Measurements from ENCODE around the gene ACKR1.

Gene ACKR1, protein sequence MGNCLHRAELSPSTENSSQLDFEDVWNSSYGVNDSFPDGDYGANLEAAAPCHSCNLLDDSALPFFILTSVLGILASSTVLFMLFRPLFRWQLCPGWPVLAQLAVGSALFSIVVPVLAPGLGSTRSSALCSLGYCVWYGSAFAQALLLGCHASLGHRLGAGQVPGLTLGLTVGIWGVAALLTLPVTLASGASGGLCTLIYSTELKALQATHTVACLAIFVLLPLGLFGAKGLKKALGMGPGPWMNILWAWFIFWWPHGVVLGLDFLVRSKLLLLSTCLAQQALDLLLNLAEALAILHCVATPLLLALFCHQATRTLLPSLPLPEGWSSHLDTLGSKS

DNA sequence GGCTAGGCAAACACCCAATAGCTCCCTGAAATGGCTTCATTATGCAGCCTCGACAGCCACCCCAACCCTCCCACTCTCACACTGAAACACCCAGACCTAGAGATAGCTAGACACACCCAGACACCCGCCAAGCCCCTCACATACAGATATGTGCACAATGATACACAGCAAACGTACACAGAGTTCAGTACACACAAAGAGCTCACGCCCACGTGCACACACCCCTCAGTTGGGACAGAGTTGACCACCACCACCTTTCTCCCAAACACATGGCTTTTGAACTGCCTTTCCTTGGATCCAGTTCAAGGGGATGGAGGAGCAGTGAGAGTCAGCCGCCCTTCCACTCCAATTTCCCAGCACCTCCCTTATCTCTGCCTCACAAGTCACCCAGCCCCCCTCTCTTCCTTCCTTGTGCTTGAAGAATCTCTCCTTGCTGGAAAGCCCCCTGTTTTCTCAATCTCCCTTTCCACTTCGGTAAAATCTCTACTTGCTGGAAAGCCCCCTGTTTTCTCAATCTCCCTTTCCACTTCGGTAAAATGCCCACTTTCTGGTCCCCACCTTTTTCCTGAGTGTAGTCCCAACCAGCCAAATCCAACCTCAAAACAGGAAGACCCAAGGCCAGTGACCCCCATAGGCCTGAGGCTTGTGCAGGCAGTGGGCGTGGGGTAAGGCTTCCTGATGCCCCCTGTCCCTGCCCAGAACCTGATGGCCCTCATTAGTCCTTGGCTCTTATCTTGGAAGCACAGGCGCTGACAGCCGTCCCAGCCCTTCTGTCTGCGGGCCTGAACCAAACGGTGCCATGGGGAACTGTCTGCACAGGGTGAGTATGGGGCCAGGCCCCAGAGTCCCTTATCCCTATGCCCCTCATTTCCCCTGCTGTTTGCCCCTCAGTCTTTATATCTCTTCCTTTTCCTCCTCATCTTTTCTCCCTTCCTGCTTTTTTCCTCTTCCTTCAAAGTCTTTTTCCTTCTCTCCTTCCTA lies at the start of gene ACKR1:
ACKR1 (plus strand) TSS at position 715 of the 981 bp plus-strand sequence; CDS start at position 800, 85 bp downstream.
- peak; percentile 27 for DNase-seq

DNA sequence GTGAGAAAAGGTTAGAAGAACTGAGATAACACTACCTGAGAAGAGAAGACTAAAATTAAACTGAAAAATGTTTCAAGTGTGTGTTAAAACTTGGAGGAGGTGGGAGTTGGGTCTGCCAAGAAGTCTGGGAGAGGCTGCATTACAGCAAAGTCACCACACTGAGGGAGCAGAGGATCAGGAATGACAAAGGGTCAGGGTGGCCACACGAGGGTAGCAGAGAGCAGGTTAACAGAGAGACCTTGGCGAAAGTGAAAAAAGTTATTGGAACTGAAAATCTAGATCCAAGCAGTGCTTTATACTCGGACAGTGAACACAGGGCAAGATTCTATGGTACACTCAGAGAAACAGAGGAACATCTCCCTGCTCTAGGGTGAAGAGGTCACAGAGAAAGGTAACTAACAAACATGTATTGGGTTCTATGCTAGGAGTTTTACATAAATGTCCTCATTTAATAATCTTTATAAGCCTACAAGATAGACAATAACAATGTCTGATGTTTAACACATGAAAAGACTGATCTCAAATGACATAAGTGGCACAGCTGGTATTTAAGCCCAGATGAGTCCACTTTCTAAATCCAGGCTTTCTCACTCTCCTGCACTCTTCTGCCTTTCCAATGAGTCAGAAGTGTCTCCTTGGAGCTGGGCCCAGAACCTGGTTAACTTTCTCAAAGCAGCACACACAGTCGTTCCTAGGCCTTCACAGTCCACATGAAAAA lies 43.5 kb upstream of the ACKR1 start:
- peak; percentile 79 for DNase-seq

DNA sequence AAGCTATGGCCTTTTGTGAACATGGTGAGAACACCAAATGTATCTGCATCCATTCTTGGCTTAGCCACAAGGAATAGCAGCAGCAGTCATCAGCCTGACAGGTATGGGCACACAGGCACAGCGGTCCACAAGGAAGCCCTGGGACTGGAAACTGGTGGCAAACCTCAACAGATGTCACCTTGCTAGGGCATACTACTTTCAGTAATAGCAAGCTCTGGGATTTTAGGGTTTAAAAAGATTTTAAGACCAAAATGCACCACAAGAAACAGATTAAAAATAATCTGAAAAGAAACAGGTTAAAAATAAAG lies 43.0 kb upstream of the ACKR1 start:
- DNase-seq = no peak

DNA sequence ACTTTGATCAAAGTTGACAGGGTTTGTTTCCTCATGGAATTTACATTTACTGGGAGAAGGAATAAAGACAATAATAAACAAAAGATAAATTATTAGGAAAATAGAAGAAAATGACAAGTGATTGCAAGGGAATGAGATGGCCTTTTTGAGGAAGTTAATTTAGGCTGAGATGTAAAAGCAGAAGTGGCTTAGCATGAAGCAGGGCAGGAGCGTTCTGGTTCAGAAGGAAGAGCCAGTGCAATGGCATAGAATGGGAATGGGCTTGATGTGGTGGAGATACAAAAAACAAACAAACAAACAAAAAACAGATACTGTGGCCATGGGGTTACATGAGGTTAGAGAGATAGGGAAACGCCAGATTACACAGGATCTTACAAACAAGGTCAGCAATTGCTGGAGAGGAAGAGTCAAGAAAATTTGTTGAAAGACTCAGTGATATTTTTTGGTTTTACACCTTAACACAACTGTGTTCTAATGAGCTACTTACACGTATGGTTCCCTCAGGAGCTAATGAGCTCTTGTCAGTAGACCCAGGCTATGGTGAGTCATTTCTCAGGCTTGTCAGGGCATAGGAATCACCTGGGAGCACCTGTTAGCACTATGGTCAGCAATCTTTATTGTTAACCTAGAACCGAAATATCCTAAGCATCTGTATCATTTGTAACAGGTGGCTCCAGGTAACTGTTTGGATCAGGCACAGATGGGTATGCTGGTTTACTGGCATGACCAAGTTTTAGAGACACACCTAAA lies 42.0 kb upstream of the ACKR1 start:
- DNase-seq = no peak

- peak; percentile 72 for DNase-seq
Observed at GRCh38 chr1:159163614-159164228, 41.0 kb upstream of the ACKR1 start.

DNA sequence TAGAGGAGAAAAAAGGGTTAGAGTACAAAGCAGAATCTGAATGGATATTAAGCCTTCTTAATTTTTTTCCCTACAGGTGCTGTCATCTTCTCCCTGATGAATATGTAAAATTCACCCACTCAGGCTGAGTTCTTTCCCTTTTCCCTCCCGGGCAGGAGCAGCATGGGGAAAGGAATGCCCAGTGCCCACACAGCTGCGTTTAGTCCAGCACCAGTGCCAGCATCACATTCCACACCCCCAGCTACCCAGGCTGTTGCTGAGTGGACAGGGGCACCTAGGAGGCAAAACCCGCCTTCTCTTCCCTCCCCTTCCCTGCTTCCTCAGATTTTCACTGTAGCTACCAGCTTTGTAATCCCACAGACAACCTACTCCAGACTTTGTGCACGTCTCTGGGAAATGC lies 36.6 kb upstream of the ACKR1 start:
- DNase-seq = no peak

DNA sequence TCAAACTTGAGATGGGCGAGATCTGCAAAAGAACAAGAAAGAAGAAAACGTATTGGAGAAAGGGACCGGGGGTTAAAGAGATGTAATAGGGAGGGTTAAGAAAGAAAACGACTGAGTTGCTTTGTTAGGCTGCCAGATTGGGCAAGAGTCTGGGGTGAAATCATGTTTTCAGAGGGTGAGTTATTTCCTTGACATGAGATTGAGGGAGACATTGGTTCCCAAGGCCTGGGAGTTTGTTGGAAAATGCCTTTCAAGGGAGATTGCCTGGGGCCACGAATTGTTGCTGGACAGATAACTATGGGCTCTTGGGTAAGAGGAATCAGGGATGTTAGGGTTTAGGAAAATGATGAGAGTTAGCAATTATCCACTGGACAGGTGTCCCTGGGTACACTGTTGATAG lies 34.0 kb upstream of the ACKR1 start:
- no peak for DNase-seq

DNA sequence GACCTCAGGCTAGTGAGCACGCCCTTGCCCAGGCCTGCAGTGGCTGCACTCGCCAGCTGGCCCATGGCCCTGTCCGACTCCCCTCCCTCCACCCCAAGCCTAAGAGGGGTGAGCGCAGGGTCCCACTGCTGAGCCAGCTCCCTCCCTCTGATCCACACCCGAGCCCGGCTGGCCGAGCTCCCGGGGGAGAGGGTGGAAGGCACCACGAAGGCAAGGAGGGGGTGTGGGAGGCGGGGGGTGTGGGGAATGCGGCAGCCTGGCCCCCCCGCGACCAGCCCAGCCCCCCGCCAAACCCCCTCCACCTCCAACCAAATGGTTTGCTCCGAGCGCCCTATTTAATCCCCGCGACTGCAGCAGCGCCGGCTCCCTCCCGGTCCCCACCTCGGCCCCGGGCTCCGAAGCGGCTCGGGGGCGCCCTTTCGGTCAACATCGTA lies 33.4 kb upstream of the ACKR1 start, which contains the start of gene CADM3:
CADM3 (plus strand) TSS at position 362 of the 434 bp plus-strand sequence. CDS start 151 bp downstream, outside the sequence.
- peak; percentile 83 for DNase-seq

- DNase-seq = peak; percentile 87
Observed at GRCh38 chr1:159171688-159172501, 32.8 kb upstream of the ACKR1 start.

DNA sequence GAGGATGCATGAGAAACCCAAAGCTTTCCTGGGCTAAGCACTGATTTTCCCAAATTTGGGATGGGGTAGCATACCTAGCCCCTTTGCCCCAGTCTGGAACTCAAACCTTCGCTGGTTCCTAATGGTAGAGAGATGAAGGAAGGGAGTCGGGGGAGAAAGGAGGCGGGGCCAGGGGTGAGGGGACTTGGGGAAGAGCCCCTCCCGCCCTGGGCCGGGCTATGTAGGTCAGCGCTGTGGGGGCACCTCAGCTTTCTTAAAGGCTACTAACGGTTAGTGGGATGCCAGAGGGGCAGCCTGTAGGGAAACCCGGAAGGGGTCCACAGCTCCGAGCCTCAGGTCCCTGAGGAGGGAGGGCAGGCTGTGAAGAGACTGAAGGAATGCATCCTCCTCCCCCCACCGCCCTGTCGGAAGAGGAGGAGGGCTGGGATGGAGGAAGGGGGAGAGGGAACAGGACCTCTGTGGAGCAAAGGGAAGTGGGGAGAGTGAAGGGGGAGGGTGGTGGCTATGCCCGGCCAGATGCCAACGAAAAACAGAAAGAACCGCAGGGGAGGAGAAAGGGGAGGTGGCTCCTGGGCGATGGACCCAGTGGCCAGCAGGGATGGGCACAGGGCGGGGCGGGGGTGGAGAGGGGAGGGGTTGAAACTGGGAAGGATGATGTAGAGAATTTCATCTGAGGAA lies 31.9 kb upstream of the ACKR1 start:
- DNase-seq = peak; percentile 84

DNA sequence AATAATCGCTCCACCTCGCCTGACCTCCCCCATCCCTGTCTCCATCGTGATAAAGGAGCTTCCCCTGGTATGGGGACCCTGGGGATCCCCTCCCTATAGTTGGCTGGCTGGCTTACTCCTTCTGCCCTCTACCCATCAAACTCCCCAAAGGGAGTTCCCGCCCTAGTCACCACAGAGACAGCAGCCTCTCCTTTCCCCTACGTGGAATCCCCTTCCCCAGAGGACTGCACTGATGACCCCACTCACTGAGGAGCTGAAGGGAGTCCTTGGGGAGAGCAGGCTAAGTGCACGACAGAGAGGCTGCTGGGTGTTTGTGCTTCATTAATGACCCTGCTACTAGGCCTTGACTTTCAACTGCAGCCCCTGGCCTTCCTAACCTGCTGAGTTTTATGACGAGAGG lies 31.4 kb upstream of the ACKR1 start:
- peak; percentile 56 for DNase-seq

GRCh38 chr1:159175571-159175970 lies 29.1 kb upstream of the ACKR1 start:
- DNase-seq = no peak

DNA sequence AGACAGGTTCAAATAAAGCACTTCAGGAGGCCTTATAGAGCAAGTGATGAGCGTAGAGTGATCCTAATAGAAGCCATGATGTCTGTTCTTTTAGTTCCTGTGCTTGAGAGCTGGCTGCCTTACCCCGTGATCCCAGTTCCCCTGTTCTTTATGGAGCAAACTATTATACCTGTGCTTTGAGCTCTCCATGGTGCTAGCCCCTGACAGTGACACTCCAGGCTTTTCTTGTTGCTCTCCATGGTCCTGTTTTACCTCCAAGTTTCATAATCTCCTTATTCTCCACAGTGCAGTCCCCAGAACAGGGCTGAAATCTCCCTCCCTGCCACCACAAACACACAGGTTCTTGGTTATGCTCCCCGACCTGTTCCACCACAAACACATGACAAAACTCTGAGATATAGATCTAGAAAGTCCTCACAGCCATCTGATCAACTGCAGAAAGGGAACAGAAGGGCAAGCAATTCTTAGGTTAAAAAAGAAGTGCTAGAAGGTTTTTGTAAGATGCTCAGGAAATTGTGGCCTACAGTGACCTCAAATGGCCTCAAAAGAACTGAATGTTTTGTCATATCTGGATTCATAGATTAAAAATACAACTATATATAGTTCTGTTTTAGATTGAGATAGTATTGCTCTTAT lies 27.3 kb upstream of the ACKR1 start:
- peak; percentile 47 for DNase-seq

DNA sequence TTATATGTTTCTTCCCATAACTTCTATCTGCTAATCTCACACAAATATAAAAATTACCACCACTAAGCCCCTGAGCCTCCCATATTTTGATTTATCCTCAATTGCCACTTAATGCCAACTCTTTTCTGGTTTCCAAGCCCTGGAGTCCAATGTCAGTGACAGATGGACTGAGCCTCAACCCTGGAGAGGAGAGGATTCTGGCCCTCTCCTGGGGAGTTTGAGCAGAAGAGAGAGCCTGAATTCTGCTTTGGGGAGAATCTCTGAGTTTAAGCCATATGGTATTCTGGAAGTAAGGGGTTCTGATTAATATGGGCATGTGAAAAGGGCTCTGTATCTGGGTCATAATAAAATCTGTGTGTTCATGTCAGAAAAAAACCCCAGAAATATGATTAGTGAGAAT lies 24.8 kb upstream of the ACKR1 start:
- DNase-seq = no peak

DNA sequence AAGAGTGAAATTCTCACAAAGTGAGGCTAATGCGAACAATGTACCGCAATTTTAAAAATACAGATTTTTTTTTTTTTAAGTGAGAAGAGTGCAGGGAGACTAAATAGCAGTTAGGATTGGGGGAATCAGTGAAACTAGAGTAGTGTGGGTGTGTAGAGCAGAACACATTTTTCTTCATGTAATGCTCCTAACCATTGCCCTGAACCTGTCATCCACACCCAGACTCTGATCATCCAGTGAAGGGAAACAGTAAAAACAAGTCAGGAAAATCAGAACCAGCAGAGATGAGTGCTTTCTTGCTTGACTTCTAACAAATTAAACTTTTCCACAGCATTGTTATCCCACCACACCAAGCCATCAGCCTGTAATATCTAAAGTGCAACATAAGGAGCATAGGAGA lies 24.2 kb upstream of the ACKR1 start:
- no peak for DNase-seq

- DNase-seq = no peak
Observed at GRCh38 chr1:159181328-159182024, 23.2 kb upstream of the ACKR1 start.

- no peak for DNase-seq
Observed at GRCh38 chr1:159184201-159184600, 20.5 kb upstream of the ACKR1 start.

- no peak for DNase-seq
Observed at GRCh38 chr1:159185121-159185520, 19.6 kb upstream of the ACKR1 start.

- DNase-seq = no peak
Observed at GRCh38 chr1:159187033-159187432, 17.6 kb upstream of the ACKR1 start.

Measured in retina (tissue), 1 donor.